ENCODE results near the gene SMIM20. TPM values are rescaled to one million over a fixed set of nuclear protein-coding genes. Genes with fewer than 3 reads are reported as not detected.

The SMIM20 gene
- total and polyA plus RNA-seq, 2 experiments from 2014 or later: 56.6 to 82.9 TPM

DNA sequence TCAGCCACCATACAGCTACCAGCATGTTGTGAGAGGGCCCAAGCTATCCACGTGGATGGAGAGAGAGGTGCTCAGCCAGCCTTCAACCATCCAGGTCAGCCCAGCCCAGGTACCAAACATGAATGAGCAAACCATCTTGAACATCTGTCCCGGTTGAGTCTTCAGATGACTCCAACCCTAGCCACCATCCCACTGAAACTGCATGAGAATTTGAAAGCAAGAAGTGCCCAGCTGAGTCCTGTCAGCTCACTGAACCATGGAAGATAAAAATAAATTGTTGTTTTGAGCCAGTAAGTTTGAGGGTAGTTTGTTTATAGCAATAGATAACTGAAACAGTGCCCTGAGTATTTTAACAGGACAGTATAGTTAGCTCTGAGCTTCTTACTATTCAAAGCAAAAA is 43.9 kb upstream of the SMIM20 start:
- H3K4me1 Mint-ChIP-seq: peaks cover 10% of the 10 kb centered on the region
- H3K36me3 ChIP-seq (ENCODE audit: insufficient read depth): no peaks in the 10 kb centered on the region
- TF ChIP-seq JUNB (IDR thresholded peaks at IDR 0.05; ENCODE audit: unreplicated experiment) (no peak), ZNF331 (CRISPR knock-in tag; IDR thresholded peaks at IDR 0.05; ENCODE audit: low read depth) (no peak), CTCF (conservative IDR thresholded peaks at IDR 0.05; ENCODE audit: low read depth in 2 of 2) (no peak), EZH2 (IDR thresholded peaks at IDR 0.05; ENCODE audit: low read depth, unreplicated experiment) (no peak), ZNF462 (CRISPR knock-in tag; IDR thresholded peaks at IDR 0.05) (no peak)
- TF ChIP-seq, protein P1, sequence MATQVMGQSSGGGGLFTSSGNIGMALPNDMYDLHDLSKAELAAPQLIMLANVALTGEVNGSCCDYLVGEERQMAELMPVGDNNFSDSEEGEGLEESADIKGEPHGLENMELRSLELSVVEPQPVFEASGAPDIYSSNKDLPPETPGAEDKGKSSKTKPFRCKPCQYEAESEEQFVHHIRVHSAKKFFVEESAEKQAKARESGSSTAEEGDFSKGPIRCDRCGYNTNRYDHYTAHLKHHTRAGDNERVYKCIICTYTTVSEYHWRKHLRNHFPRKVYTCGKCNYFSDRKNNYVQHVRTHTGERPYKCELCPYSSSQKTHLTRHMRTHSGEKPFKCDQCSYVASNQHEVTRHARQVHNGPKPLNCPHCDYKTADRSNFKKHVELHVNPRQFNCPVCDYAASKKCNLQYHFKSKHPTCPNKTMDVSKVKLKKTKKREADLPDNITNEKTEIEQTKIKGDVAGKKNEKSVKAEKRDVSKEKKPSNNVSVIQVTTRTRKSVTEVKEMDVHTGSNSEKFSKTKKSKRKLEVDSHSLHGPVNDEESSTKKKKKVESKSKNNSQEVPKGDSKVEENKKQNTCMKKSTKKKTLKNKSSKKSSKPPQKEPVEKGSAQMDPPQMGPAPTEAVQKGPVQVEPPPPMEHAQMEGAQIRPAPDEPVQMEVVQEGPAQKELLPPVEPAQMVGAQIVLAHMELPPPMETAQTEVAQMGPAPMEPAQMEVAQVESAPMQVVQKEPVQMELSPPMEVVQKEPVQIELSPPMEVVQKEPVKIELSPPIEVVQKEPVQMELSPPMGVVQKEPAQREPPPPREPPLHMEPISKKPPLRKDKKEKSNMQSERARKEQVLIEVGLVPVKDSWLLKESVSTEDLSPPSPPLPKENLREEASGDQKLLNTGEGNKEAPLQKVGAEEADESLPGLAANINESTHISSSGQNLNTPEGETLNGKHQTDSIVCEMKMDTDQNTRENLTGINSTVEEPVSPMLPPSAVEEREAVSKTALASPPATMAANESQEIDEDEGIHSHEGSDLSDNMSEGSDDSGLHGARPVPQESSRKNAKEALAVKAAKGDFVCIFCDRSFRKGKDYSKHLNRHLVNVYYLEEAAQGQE (IDR thresholded peaks at IDR 0.05; ENCODE audit: unreplicated experiment): no peak
- no peak overlapping the region for H3K27ac ChIP-seq (ENCODE audit: low read depth)
- H3K4me1 ChIP-seq (ENCODE audit: insufficient read depth): peaks cover 7% of the 10 kb centered on the region
- H3K4me3 ChIP-seq: no peak overlapping the region
- ATAC-seq: no peak
- no peaks in the 10 kb centered on the region for H3K36me3 Mint-ChIP-seq (ENCODE audit: low read depth)
- H3K9me3 Mint-ChIP-seq: no peaks in the 10 kb centered on the region
- no peaks in the 10 kb centered on the region for H4K20me1 ChIP-seq (replicated peaks; ENCODE audit: insufficient read depth)
- no peak overlapping the region for H3K4me2 ChIP-seq
- H3K4me3 Mint-ChIP-seq: no peak overlapping the region
- peaks cover 2% of the 10 kb centered on the region for H3K27me3 Mint-ChIP-seq (ENCODE audit: insufficient read depth, low read depth, poor library complexity)
- no peak overlapping the region for H3K27ac Mint-ChIP-seq
- no peaks in the 10 kb centered on the region for H3K79me2 ChIP-seq (replicated peaks; ENCODE audit: insufficient read depth)
- no peaks in the 10 kb centered on the region; the same call in 1 of the 2 replicates for H3K9me2 ChIP-seq (ENCODE audit: insufficient read depth)
- DNase-seq (ENCODE audit: low spot score): no peak
- no peak overlapping the region for H2AFZ ChIP-seq
- H3K27me3 ChIP-seq (ENCODE audit: insufficient read depth): peaks cover 5% of the 10 kb centered on the region
- H3F3A ChIP-seq (replicated peaks; ENCODE audit: low read depth): no peaks in the 10 kb centered on the region

All from GM23338 (cell line).